SK-N-SH (cell line): ENCODE results near the gene CCDC188.

Experiments used
- MXI1 ChIP-seq: IDR thresholded peaks from 2 replicates; pipeline ENCODE4 v1.6.1; 2012; ENCODE audit warnings: mild to moderate bottlenecking, low read depth, low read length, improper control_type of control experiment
- TCF12 ChIP-seq: IDR thresholded peaks from 2 replicates; pipeline ENCODE4 v1.4.0; 2012
- TF ChIP-seq, protein P1 (sequence below): fragments of 200-600 bp; sonication (generic); IDR thresholded peaks from 2 replicates; pipeline ENCODE4 v1.6.1; 2017; ENCODE audit warnings: antibody characterized with exemption, mild to moderate bottlenecking, moderate library complexity

DNA sequence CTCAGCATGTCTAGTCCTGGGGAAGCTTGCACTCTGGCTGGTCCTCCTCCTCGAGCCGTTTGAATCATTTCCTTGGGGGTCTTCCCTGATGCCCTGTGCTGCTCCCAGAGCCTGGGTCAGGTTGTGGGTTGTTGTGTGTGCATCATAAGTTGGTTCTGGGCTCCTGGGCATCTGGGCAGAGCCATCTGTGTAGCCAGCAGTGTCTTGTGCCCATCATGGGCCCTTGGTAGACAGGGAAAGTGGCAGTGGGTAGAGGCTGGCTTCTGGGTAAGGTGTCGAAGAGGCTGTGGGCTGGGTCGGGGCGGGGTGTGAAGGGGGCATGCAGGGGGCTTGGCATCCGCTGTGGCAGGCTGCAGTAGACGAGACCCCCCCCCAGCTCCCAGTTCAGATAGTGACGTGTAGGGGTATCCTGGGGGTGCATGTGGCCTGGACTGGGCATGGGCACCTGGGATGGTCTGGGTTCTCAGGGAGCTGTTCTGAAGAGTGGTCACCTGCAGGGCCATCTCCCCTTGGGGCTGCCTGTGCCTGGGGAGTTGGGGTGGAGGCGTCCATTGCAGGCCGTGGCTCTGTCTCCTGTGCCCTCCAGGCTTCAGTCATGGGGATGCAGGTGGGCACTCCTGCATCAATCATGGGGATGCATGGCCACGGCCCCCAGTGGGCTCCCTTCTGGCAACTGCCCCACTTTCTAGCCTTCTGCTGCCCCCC, 26.6 kb downstream of the CCDC188 start:
- no peak for TF ChIP-seq TCF12
- TF ChIP-seq, protein P1, sequence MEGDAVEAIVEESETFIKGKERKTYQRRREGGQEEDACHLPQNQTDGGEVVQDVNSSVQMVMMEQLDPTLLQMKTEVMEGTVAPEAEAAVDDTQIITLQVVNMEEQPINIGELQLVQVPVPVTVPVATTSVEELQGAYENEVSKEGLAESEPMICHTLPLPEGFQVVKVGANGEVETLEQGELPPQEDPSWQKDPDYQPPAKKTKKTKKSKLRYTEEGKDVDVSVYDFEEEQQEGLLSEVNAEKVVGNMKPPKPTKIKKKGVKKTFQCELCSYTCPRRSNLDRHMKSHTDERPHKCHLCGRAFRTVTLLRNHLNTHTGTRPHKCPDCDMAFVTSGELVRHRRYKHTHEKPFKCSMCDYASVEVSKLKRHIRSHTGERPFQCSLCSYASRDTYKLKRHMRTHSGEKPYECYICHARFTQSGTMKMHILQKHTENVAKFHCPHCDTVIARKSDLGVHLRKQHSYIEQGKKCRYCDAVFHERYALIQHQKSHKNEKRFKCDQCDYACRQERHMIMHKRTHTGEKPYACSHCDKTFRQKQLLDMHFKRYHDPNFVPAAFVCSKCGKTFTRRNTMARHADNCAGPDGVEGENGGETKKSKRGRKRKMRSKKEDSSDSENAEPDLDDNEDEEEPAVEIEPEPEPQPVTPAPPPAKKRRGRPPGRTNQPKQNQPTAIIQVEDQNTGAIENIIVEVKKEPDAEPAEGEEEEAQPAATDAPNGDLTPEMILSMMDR = no peak
- TF ChIP-seq MXI1 = no peak
